GM18519 (cell line): ENCODE results near the gene LITAF.

Source experiments
- ATAC-seq: cut with Tn5 transposase; IDR thresholded peaks from one replicate; pipeline ENCODE4 v1.9.1; 2021; ENCODE audit warnings: mild to moderate bottlenecking, moderate library complexity; ENCODE audit not compliant: unreplicated experiment, low FRiP score

Gene LITAF

DNA sequence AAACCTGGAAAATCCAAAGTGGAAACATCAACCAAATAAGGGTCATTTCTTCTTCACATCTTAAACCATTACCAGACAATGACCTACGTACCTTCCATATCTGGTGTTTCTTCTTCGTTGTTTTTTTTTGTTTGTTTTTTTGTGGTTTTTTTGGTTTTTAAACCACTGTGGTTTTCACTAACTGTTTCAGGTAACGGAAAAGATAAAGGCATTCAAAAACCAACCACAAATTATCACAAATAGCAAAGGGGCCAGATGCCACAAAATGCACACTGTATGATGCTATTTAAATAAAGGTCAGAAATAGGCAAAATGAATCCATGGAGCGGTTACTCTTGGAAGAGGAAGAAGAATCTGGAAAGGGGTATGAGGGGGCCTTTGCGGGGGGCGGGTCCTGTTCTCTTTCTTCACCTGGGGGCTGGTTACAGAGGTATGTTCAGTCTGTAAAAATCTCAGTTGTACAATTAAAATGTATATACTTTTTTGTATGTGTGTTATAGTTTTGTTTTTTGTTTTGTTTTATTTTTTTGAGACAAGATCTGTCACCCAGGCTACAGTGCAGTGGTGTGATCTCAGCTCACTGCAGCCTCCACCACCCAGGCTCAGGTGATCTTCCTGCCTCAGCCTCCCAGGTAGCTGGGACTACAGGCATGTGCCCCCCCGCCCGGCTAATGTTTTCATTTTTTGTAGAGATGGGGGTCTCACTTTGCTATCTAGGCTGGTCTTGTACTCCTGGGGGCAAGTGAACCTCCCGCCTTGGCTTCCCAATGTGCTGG lies 29.6 kb downstream of the LITAF start:
- ATAC-seq = no peak

DNA sequence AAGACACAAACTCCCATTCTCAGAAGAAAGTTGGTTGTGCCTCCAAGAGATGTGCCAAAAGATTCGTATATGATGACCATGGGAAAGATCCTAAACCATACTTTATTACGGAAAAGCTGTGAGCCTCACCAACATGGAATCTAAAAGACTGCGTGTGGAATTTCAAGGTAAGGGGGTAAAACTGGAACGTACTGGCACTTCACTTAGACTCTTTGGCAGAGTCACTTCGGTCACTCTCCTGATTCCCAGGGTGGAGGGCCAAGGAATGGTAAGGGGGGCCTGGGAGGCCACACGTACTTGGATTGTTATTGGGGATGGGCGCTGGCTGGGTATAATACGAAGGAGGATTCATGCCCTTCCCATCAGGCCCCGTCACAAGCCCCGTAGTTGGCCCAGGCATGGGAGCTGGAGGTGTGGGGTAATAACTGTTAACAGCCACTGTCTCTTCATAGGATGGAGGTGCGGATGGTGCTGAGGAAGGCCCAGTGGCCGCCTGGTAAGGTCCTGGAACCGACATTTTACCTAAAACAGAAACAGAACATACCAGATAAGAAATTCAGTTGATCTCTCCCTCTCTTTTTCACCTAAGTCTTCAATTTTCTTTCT lies 30.4 kb downstream of the LITAF start:
- no peak for ATAC-seq

- ATAC-seq = no peak
These were observed 32.7 kb downstream of the LITAF start for GRCh38 chr16:11554053-11554452.

DNA sequence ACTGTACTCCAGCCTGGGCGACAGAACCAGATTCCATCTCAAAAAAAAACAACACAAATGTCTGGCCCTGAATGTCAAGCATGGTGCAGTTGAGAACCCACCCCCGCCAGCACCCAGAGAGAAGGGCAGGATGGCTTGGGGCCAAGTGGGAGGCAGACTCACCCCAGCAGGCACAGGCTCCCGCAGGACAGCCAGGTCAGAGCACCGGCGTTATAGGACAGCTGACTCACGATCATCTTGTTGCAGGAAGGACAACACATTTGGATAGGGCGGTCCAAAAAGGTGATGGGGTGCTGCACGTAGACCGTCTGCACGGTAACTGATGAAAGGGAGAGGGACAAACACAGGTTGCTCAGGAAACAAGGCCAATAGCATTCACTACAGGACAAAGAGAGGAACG lies 33.3 kb downstream of the LITAF start:
- ATAC-seq = no peak

DNA sequence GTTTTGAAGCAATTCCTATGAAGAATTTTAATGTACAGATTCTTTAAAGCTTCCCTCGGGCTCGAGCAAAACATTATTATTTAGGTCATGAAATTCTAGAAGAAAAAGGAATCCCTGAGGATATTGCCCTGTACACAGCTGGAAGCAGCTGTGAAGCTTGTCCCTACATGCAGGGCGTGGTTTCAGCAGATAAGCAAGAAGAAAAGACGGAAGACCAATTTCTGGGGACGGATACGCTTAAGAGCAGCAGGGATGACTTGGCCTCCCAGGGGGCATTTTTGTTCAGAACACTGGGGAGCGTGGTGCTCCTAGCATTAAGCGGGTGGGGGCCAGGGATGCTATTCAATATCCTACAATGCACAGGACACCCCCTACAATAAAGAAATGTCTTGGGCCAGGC lies 34.3 kb downstream of the LITAF start:
- ATAC-seq = no peak

GRCh38 chr16:11551842-11552241 lies 34.9 kb downstream of the LITAF start:
- no peak for ATAC-seq

DNA sequence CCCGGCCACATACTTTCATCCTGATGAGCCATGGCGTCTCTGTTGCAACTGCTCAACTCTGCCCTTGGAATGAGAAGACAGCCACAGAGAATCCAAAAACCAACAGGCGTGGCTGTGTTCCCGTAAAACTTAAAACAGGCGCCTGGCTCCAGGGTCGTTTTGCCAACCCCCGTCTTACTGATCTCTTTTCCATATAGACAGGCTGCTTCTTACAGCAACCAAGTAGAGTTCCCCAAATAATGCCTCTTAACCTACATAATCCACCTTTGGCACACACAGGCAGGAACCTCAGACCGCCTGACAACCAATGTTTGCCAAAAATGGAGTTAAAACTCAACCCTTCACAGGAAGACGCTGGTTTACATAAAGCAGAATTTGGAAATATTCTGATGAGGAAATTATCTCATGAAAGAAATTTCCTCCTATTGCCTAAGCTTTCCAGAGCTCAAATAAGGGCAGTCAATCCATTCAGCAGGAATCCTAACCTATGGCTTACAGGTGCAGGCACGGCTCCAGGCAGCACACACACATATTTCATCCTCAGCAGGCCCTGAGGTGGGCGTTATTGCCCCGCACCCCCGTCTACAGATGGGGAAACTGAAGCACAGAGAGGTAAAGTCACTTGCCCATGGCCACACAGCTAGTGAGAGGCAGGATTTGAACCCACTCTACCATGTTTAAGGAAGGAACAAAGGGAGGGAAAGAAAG lies 35.8 kb downstream of the LITAF start:
- no peak for ATAC-seq

GRCh38 chr16:11547118-11547916 lies 39.4 kb downstream of the LITAF start:
- no peak for ATAC-seq

GRCh38 chr16:11546608-11547061 lies 40.1 kb downstream of the LITAF start:
- ATAC-seq = no peak

DNA sequence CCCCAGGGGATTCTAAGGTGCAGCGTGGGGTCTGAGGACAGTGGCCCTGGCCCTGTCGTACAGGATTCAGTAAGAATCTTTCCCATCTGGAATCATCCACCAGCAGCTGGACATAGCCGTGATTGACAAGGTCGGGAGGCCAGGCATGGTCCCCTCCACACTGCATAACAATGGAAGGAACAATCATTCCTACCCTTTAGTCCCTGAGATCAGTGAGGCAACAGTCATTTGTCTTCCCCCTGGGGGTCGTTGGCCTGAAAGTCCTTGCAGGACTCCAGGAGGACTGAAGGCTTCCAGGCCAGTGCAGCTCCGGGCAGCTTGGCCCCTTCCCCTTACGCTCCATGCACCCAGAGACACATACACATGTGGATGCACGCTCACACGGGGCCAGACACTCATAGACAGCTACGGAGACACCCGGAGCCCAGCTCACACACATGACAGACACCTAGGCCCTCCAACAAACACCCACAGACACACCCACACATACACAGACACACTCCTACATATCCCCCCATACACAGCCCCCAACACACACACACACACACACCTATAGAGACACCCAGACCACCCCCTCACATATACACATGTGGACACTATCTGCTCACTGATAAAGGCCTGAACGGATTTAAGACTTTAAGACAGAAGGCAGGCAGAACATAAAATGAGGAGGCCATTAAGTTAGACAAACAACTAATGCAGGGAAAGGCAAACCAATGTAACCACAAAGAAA lies 42.9 kb downstream of the LITAF start:
- ATAC-seq = no peak

- ATAC-seq = no peak
These were observed 44.5 kb downstream of the LITAF start for GRCh38 chr16:11542069-11542744.

- no peak for ATAC-seq
These were observed 47.1 kb downstream of the LITAF start for GRCh38 chr16:11539641-11540050.

- no peak for ATAC-seq
These were observed 47.8 kb downstream of the LITAF start for GRCh38 chr16:11538880-11539279.

DNA sequence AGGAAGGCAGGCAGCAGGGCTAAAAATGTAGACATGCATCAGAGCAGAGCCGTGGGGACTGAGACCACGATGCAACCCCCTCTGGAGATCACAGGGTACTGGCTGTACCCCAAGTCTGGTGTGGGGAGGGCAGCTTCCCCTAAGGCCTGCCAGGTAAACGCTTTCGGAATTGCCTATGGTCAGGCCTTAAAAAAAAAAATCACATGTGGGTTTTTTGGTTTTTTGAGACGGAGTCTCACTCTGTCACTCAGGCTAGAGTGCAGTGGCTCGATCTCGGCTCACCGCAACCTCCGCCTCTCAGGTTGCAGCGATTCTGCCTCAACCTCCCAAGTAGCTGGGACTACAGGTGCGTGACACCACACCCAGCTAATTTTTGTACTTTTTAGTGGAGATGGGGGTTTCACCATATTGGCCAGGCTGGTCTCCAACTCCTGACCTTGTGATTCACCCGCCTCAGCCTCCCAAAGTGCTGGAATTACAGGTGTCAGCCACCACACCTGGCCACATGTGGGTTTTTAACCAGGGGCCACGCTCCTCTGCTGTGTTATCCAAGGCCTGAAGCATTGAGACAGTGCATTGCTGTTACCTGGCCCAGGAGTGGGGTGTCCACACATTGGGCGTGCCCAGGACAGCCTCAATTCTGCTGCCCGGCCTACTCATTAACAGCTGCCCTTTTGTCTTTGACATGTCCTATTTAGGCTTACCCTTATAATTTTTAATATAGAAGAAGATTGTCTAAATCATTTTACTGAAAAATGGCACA lies 50.4 kb downstream of the LITAF start:
- no peak for ATAC-seq

DNA sequence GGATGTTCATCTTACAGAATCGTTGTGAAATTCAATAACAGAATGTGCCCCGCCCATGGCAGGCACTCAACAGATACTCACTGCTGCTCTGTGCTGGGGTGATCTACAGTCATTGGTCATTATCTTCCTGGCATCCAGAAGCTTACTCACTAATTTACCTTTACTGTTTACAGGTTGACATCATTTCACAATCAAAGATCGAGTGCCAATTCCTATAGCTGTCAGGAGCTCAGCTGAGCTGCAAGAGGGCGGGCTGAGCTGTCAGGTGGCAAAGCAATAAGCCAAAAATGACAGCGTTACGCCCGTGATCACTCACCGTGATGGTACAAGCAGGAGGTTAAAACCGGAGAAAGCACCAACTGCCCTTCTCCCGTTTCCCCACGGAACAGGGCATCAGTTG lies 51.2 kb downstream of the LITAF start:
- ATAC-seq = no peak

DNA sequence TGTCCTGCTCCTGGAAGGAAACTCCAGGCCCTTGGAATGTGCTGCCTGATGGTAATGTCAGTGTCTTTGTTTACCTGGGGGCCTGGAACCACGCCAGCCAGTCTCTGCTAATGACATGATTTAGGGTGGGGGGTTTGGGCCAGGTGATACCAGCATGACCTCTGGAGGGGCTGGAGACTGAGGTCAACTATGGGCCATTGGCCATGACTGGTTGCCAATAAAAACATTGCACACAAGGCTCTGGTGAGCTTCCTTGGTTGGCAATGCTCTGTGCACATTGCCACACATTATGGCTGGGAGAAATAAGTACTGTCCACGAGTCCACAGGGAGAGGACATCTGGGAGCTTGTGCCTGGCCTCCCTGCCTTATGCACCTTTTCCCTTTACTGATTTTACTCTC lies 52.5 kb downstream of the LITAF start:
- no peak for ATAC-seq

DNA sequence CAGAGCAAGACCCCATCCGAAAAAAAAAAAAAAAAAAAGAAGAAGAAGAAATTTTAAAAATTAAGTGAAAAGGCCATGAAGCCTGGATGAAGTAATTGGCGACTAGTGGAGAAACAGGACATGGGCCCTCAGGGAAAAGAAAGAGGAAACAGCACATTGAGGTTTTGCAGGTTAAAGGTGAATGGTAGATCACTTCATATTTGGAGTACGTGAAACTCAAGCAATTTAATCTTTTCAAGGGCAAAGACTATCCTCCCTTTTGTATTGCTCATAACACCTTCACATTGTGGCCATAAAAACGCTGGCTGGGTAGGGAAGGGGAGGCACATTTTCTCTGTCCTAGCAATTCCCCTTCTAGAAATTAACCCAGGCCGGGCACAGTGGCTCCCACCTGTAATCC lies 53.1 kb downstream of the LITAF start:
- ATAC-seq = no peak

GRCh38 chr16:11530171-11530940 lies 56.4 kb downstream of the LITAF start:
- ATAC-seq = no peak
